BJ (cell line): ENCODE data around the gene TMEM204. TPM values are rescaled to one million over a fixed set of nuclear protein-coding genes. Genes with fewer than 3 reads are reported as not detected.

Experiments
- CTCF ChIA-PET: fragments of 350-600 bp; formaldehyde crosslinking; extraction: SDS; loops from one replicate; lab custom pipeline; 2021; ENCODE audit warnings: antibody characterized with exemption, inconsistent platforms; lab: Yijun Ruan, JAX
- POLR2A ChIA-PET: fragments of 300-600 bp; sonication (Branson Sonifier 250); formaldehyde crosslinking; extraction: SDS; loops from one replicate; lab custom pipeline; 2021; ENCODE audit warnings: antibody characterized with exemption; lab: Charles Lee
- DNase-seq: peaks from one replicate; pipeline ENCODE4 v3.0.0-alpha.2; 2011; ENCODE audit warnings: low read depth
- H3K27me3 ChIP-seq: 2 replicates; pipeline ENCODE4 v1.6.0; 2011; ENCODE audit warnings: low read length; ENCODE audit not compliant: control insufficient read depth, insufficient read depth
- H3K36me3 ChIP-seq: 2 replicates; pipeline ENCODE4 v1.5.1; 2011; ENCODE audit warnings: low read length; ENCODE audit not compliant: control insufficient read depth, insufficient read depth
- H3K4me3 ChIP-seq: 2 replicates; pipeline ENCODE4 v1.5.1; 2011; ENCODE audit warnings: low read depth, mild to moderate bottlenecking, control low read depth, low read length
- CTCF ChIP-seq: IDR thresholded peaks from 2 replicates; pipeline ENCODE4 v1.5.1; 2011; ENCODE audit warnings: low read depth, mild to moderate bottlenecking, control low read depth, inconsistent platforms, low read length, moderate library complexity; ENCODE audit not compliant: insufficient read depth
- polyA plus RNA-seq: library from polyadenylated mRNA; depleted of rRNA; stranded (reverse); fragments of >200 nt; gene quantifications from 2 replicates; pipeline ENCODE4 v1.2.3, GENCODE V29; 2011

TMEM204 gene
- polyA plus RNA-seq, 1 experiment = 81.9 TPM

DNA sequence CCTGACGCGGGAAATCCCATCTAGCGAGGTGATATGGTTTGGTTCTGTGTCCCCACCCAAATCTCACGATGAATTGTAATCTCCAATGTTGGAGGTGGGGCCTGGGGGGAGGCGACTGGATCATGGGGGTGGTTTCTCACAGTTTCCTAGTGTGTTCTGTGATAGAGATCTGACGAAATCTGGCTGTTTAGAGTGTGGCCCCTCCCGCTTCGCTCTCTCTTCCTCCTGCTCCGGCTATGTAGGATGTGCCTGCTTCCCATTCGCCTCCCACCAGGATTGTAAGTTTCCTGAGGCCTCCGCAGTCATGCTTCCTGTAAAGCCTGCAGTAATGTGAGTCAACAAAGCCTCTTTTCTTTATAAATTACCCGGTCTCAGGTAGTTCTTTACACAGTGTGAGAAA lies 46.8 kb downstream of the TMEM204 start:
- Histone ChIP-seq H3K27me3 (no peaks in the 10 kb centered on the region), H3K36me3 (peaks cover 22% of the 10 kb centered on the region), H3K4me3 (no peak overlapping the region)
- CTCF ChIA-PET = no interaction called here
- POLR2A ChIA-PET = no interaction called here
- no peak for TF ChIP-seq CTCF
- no peak for DNase-seq

DNA sequence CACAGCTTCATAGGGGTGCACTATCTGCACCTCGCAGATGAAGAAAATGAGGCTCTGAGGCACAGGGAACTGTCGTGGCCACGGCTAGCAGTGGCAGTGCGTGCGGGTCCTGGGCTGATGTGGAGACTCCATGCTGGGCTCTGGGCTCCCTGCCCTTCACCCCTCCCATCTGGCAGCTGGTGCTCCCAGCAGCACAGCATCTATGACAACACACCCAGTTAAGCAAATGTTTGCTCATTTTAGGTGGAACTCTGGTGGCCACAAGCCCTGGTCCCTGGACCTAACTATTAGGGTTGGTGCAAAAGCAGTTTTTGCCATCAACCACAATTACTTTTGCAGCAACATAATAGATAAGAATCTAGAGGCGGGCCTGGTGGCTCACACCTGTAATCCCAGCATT lies 47.5 kb downstream of the TMEM204 start:
- H3K27me3 ChIP-seq = no peaks in the 10 kb centered on the region
- POLR2A ChIA-PET = no interaction called here
- H3K36me3 ChIP-seq = peaks cover 23% of the 10 kb centered on the region
- no peak for DNase-seq
- CTCF ChIA-PET = no interaction called here
- no peak overlapping the region for H3K4me3 ChIP-seq
- TF ChIP-seq CTCF = no peak

GRCh38 chr16:1581804-1582203 lies 48.3 kb downstream of the TMEM204 start:
- ChIA-PET CTCF (no interaction called here), POLR2A (no interaction called here)
- no peaks in the 10 kb centered on the region for H3K27me3 ChIP-seq
- H3K36me3 ChIP-seq = peaks cover 27% of the 10 kb centered on the region
- DNase-seq = no peak
- TF ChIP-seq CTCF = no peak
- no peak overlapping the region for H3K4me3 ChIP-seq

GRCh38 chr16:1583180-1583579 lies 49.7 kb downstream of the TMEM204 start:
- Histone ChIP-seq H3K27me3 (no peaks in the 10 kb centered on the region), H3K36me3 (peaks cover 27% of the 10 kb centered on the region), H3K4me3 (no peak overlapping the region)
- no peak for DNase-seq
- CTCF ChIA-PET = no interaction called here
- POLR2A ChIA-PET = no interaction called here
- no peak for TF ChIP-seq CTCF

DNA sequence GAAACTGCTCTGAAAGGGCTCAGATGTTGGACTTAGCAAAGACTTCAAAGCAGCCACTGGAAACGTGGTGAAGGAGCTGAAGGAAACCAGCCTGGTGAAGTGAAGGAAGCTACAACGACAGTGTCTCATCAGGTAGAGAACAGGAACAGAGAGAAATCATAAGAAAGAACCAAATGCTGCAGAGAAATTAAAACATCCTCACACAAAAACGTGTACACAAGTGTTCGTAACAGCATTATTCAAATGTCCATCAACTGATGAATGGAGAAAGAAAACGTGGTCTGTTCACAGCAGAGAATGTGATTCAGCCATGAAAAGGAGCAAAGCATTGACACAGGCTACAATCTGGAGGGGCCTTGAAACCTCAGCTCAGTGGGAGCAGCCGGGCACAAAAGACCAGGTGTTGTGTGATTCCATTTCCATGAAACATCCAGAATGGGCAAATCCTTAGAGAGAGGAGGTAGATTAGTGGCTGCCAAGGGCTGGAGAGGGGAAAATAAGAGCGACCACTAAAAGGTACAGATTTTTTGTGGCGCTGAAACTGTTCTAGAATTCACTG lies 51.5 kb downstream of the TMEM204 start:
- H3K4me3 ChIP-seq = no peak overlapping the region
- no peak for DNase-seq
- TF ChIP-seq CTCF = no peak
- CTCF ChIA-PET = no interaction called here
- POLR2A ChIA-PET = no interaction called here
- H3K27me3 ChIP-seq = no peaks in the 10 kb centered on the region
- peaks cover 31% of the 10 kb centered on the region for H3K36me3 ChIP-seq
